Retinal pigment epithelial cell (primary cell): ENCODE measurements around the gene COPE.

ENCODE experiments used
- DNase-seq: peaks from one replicate; pipeline ENCODE4 v3.0.0-alpha.2; 2010; ENCODE audit warnings: low read depth
- H3K4me3 ChIP-seq: 2 replicates; pipeline ENCODE4 v1.5.1; 2011; ENCODE audit warnings: mild to moderate bottlenecking, low read length, control low read depth, moderate library complexity
- CTCF ChIP-seq: conservative IDR thresholded peaks from 2 replicates; pipeline ENCODE4 v1.5.1; 2011; ENCODE audit warnings: low read depth, low read length, control low read depth, inconsistent platforms

The COPE gene

GRCh38 chr19:18886972-18887371, 32.2 kb downstream of the COPE start:
- no peak for TF ChIP-seq CTCF
- no peak for DNase-seq
- H3K4me3 ChIP-seq: no peak overlapping the region

GRCh38 chr19:18883526-18884304, 35.5 kb downstream of the COPE start:
- DNase-seq: no peak
- H3K4me3 ChIP-seq: no peak overlapping the region
- TF ChIP-seq CTCF: no peak

GRCh38 chr19:18881491-18881890, 37.7 kb downstream of the COPE start:
- TF ChIP-seq CTCF: no peak
- no peak overlapping the region for H3K4me3 ChIP-seq
- no peak for DNase-seq

GRCh38 chr19:18879579-18880373, 39.4 kb downstream of the COPE start:
- no peak for DNase-seq

GRCh38 chr19:18878858-18879578, 40.2 kb downstream of the COPE start:
- no peak for TF ChIP-seq CTCF
- H3K4me3 ChIP-seq: no peak overlapping the region
- DNase-seq: no peak

More at GRCh38 chr19:18879579-18880373, 39.4 kb downstream of the COPE start:
- no peak for TF ChIP-seq CTCF
- H3K4me3 ChIP-seq: no peak overlapping the region

- no peak for TF ChIP-seq CTCF
- no peak overlapping the region for H3K4me3 ChIP-seq
- DNase-seq: no peak
Observed at GRCh38 chr19:18878058-18878797, 41.0 kb downstream of the COPE start.
